CD4-positive, alpha-beta T cell treated with Interleukin-15 for 4 hours (primary cell): Measurements from ENCODE around the gene TNFRSF25.
"Not testable (repeated sequence)": the region's sequence is repeated elsewhere in the genome, so short reads cannot be mapped to it uniquely, and the experiment has no call there.

Experiments
- DNase-seq: peaks from one replicate; pipeline ENCODE4 v3.0.0-alpha.2; 2020; ENCODE audit warnings: low spot score

The TNFRSF25 gene

DNA sequence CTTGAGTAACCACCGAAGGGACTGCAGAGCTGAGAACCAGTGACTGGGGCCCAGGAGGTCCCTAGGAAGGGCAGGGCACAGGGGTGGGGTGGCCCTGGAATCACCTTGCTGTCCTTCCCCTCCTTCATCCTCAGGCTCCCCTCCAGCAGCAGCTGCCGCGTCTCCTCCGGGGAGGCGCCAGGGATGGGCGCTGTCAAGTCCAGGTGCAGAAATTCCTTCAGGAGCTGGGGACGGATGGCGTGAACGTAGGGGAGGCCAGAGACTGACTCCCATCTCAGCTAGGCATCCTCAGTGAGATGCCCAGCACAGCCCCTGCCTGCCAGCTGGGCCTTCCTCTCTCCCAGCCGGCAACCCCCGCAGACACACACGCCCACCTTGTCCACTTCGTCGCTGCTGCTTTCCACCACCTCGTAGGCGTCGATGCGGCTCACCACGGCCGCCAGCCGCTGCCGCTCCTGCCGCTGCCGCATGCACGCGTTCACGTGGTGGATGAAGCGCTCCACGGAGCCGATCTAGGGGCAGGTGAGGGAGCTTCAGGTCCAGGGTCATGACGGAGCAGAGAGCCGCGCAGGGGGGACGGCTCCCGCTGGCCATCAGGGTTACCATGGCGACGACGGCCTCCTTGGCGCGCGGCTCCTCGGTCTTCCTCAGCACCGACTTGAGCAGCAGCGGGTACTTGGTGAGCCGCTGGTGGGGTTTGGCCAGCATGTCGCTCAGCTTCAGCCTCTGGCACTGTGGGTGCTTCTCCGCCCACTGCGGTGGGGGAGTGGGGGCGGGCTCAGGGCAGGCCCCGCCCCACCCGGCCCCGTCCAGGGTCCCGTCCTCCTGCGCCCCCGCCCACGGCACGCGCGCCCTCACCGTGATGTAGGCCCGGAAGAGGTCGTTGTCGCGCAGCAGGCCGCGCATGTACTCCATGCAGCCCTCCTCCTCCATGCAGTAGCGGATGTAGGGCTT lies 4.4 kb upstream of the TNFRSF25 start:
- DNase-seq, result no peak

DNA sequence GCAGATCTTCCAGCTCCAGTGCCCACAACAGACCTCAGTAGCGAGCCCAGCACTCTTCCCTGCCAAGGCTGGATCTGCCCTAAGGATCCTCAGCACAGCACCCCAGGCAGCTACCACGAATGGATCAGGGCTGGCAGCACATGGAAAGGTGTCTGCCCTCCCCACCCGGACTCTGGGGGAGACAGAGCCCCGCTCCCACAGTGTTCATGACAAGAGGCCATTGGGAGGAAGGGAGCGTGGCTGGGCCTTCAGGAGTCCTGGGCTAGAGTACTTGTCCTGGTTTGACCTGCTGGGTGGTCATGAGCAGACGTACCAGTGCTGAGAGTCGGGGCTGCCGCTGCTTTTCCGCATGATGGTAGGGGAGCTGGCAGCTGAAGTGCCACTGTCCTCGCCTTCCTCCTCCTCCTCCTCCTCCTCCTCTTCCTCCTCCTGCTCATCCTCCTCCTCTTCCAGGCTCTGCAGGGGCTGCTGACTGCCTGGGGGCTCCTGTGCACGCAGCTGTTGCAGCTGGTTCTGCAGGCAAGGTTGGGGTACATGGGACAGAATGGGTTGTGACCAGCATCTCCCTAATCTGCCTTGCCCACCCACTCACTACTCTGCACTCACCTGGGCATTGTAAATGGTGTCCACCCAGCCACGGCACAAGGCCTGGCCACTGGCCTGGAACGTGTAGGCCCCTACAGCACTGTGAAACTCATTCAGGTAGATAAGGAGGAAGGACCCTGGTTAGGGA lies 2.9 kb upstream of the TNFRSF25 start:
- DNase-seq, result no peak

DNA sequence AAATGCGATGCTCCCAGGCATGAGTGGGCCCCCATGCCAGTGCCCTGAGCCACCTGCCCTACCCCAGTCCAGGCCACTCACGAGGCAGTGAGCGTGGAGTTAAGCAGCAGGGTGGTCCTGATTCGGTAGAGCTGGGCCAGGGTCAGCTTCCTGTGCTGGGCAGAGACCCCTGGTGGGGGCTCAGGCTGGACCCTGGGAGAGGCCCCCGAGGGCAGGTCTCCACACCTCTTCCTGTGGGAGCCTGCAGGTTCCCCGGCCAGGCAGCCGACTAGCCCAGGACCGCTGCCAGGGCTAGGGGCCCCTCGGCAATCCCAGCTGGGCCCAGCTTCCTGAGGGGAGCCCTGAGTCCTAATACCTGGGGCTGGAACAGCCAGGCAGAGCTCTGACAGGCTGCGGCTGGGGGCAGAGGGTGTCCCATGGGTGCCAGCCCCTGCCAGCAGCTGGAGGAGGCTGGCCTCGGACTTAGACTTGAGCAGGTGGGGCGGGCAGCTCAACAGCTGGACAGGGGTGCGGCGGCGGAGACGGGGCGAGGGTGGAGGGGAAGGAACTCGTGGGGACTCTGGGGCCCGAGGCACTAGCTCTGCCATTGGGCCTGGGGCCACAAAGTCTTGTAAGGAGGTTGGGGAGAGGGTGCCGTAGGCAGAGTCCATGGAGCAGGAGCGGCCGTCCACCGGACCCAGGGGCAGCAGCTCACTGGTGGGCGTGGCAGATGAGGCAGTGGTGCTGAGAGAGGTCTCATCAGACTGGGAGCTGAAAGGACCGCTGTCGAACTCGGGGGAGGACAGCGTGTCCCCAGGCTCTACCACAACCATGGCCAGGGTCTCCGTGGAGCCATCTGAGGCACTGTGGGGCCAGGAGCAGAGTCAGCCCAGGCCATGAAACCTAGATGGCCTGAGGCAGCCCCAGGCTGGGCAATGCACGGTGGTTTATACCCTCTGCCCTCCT lies 2.0 kb upstream of the TNFRSF25 start:
- DNase-seq, result no peak

- no peak for DNase-seq
Measured at GRCh38 chr1:6467224-6467623, 1.3 kb upstream of the TNFRSF25 start.

DNA sequence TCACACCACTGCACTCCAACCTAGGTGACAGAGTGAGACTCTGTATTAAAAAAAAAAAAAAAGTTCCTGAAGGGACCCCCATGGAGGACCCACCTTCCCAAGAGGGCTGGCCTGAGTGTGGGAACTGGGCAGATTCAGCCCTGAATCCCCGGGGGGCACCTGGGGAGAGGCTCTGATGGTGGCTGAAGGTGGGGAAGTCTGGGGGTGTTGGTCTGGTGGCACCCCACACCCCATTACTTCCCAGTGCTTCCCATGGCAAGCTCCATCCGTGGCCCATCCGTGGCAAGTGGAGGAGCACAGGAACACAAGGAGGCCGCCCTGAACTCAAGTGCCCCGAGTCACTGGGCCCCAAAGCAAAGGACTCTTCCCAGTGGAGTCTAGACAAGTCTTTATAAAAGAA lies 778 bp upstream of the TNFRSF25 start:
- DNase-seq, result no peak

GRCh38 chr1:6465461-6466005 lies 440 bp downstream of the TNFRSF25 start:
- peak; percentile 35 for DNase-seq

DNA sequence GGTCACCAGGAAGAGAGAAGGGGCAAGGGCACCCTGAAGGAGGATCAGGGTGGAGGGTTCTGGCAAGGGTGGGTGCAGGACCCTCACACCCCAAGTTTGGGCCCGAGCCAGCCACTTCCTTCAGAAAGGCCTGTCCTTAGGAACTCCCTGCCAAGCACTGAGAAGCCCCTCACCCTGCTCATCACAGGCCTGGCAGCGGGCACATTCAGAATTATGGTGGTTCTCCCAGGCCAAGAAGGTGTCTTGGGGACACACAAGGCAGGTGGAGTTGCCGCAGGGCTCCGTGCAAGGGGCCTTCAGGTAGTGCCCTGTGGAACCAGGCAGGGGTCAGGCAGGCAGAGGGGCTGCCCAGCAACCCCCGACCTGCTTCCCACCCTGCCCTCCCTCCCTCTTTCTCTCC lies 1.1 kb downstream of the TNFRSF25 start:
- no peak for DNase-seq

DNA sequence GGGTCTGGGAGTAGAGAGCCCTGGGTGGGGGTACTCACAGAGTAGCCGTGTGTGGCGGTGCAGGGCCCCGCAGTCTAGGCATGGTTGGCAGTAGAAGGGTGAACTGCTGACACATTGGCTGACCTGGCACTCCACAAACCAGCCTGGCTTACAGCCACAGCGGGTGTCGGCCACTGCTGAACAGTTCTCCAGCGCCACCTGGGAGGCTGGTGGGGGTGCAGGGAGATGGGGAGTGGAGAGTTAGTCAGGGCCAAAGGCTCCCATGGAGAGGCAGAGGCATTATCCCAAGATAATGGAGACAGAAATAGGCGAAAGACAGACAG lies 1.5 kb downstream of the TNFRSF25 start:
- peak; percentile 60 for DNase-seq

GRCh38 chr1:6463120-6463412 lies 2.9 kb downstream of the TNFRSF25 start:
- no peak for DNase-seq

DNA sequence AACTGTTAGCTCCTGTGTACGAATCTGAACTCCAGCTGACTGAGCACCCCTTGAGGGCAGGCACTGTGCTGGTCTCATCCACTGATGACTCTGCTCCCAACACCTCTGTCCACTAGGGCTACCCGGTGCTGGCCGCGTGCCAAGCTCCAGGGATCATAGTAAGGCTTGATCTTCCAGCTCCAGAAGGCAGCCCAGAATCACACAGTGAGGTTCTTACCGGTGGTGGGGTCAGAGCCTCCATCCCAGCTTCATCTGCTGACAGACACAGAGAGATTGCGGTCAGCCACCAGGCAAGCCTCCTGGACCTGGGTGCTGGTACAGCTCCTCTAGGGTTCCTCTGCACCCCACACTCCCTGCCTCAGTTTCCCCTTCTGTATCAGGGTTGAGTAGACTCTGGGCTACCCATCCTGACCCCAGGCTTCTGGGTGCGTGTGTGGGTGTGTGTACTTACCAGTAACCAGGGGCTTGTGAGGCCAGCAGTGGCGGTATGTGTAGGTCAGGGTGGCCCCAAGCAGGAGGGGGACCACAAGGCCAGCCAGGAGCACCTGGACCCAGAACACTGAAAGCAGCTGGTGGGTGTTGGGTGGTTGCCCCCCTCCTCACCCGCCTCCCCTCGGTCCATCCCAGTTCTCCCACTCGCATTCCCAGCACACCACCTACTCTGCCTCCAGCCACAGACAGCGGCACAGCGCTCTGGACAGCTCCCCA lies 3.4 kb downstream of the TNFRSF25 start:
- no peak for DNase-seq

GRCh38 chr1:6461538-6462411 lies 4.2 kb downstream of the TNFRSF25 start:
- no peak for DNase-seq

DNA sequence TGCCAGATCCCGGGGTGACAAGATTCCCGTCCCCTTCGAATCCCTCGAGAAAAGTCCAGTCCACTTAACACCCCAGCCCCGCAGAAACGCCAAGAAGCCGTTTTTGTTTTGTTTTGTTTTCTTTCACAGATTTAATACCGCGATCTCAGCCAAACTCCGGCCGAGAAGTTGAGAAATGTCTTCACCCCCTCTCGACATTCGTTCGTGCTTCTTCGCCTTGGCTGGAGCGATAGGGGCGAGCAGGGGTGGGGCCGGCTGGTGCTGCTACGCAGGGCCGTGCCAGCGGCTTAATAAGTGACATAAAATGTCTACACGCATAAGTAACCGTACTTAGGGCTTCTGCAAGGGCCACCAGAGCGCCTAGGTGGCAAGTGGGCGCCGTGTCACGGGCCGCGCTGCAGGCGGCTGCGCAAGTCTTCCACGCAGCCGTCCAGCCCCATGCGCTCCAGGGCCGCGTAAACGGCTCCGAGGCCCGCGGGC lies 4.9 kb downstream of the TNFRSF25 start:
- no peak for DNase-seq

DNA sequence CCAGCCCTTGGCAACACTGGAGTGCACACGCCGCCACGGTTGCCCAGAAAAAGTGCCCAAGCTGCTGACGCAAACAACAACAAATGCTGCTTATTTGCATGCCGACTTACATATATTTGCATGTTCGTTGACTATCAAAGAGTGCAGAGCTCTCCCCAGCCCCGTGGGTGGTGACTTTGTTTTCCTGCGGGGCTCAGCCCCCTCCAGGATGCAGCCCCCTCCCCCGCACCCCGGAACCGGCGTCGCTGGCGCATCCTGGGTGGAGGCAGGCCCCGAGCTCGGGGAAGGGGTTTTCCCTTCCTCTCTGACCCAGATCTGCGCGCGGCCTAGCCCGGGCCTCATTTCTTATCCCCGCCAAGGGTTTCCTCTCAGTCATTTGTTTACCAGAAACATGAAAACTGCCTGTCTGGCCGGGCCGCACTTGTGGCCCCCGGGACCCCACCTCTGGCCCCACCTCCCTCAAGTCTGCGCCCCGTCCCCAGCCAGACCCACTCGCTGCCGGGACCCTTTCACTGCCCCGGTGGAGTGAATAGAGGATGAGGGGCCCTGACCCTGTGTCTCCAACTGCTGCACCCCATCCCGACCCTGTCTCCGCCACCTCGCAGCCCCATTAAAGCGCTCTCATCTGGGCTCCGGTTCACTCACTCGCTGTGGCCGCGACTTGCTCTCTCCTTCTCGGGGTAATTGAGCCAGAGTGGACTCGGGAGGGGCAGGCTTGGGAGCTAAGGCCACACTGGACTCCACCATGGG lies 5.5 kb downstream of the TNFRSF25 start:
- peak; percentile 93 for DNase-seq

DNA sequence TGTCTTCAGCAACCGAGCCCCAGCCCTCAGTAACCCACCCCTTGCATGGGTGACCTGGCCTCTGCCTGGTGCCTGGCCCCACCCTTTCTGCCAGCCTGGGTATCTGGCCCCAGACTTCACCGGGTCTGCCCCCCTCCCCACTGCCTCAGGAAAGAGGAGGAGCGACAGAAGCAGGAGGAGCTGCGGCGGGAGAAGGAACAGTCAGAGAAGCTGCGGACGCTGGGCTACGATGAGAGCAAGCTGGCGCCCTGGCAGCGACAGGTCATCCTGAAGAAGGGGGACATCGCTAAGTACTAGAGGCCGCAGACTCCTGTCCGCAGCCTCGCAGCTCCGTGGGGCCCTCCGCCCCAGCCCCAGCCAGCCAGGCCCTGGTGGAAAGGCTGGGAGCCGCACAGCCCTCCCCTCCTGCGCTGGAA lies 6.1 kb downstream of the TNFRSF25 start:
- peak; percentile 78 for DNase-seq

- DNase-seq, result no peak
Measured at GRCh38 chr1:6456800-6457466, 9.0 kb downstream of the TNFRSF25 start.

GRCh38 chr1:6455752-6456520 lies 10.0 kb downstream of the TNFRSF25 start:
- DNase-seq, result not testable (repeated sequence)

DNA sequence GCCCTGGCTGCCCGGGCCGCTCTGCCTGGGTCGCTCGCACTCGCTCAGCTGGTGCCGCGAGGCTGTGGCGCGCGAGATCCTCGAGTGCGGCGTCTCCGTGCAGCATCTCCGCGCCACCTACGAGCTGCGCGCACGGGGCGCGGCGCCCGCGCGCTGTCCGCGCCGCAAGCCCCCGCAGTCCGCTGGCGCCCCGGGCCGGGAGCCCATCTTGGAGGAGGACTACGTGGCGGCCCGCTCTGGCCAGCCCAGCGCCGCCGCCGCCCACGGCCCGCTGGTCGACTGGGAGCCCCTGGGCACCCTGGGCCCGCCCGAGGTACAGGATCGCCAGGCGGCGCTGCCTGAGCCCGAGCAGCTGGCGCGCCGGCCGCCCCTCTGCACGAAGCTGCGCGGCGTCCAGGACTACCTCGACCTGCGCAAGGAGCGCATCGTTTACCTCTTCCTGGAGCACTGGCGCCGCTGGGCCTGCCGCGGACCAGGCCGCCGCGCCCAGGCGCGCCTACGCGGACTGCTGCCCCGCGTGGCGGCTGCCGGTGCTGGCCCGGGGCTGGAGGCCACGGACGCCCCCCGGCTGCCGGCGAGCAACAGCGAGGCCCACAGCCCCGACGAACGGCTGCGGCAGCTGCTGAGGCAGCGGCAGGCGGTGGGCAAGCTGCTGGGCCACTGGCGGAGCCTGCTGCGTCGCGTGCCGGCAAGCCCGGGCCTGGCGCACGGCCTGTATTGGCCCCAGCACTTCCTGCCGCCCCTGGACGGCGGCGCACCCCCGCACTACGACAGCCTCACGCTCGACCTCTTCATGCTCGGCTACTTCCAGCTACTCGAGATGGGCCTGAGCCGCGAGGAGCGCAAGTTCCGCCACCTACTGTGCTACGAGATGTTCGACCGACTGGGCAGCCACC lies 10.9 kb downstream of the TNFRSF25 start:
- DNase-seq, result peak; percentile 46
